Uterus (tissue), 2 donors: ENCODE data around the gene URB1.

Source experiments
- POLR2A ChIP-seq, 2 donors: fragments of 450-650 bp; IDR thresholded peaks; one replicate each; pipeline ENCODE4 v1.6.1; 2016; ENCODE audit warnings: antibody characterized with exemption in 2 of 2, mild to moderate bottlenecking in 1 of 2, moderate library complexity in 1 of 2
- TF ChIP-seq, protein P1 (sequence below), 4 experiments: fragments of 200-600 bp in 2 of 4; fragments of 450-650 bp in 2 of 4; sonication (generic) in 2 of 4; IDR thresholded peaks; one replicate each; pipeline ENCODE4 v1.5.1; 2016 to 2019; ENCODE audit warnings: antibody characterized with exemption in 4 of 4, mild to moderate bottlenecking in 2 of 4, moderate library complexity in 1 of 4

- TF ChIP-seq, protein P1, sequence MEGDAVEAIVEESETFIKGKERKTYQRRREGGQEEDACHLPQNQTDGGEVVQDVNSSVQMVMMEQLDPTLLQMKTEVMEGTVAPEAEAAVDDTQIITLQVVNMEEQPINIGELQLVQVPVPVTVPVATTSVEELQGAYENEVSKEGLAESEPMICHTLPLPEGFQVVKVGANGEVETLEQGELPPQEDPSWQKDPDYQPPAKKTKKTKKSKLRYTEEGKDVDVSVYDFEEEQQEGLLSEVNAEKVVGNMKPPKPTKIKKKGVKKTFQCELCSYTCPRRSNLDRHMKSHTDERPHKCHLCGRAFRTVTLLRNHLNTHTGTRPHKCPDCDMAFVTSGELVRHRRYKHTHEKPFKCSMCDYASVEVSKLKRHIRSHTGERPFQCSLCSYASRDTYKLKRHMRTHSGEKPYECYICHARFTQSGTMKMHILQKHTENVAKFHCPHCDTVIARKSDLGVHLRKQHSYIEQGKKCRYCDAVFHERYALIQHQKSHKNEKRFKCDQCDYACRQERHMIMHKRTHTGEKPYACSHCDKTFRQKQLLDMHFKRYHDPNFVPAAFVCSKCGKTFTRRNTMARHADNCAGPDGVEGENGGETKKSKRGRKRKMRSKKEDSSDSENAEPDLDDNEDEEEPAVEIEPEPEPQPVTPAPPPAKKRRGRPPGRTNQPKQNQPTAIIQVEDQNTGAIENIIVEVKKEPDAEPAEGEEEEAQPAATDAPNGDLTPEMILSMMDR (IDR thresholded peaks at IDR 0.05) = no peak
- no peak for TF ChIP-seq POLR2A (IDR thresholded peaks at IDR 0.05)
Observed at GRCh38 chr21:32337206-32337605, 55.6 kb downstream of the URB1 start.
